DOHH2 (cell line): ENCODE data around the gene EEF1B2.

Source experiments
- H3F3A ChIP-seq: fragments of 200-600 bp; sonication (generic), shearing (Covaris generic); 2 replicates; pipeline ENCODE4 v1.6.0; 2016; ENCODE audit warnings: antibody characterized with exemption, mild to moderate bottlenecking; ENCODE audit not compliant: control insufficient read depth, insufficient read depth
- H3K27ac ChIP-seq: fragments of 200-600 bp; sonication (generic); 2 replicates; pipeline ENCODE4 v1.5.1; 2014; ENCODE audit warnings: low read depth, mild to moderate bottlenecking, low read length, moderate library complexity
- H3K27me3 ChIP-seq: fragments of 200-600 bp; sonication (generic); 2 replicates; pipeline ENCODE4 v1.6.1; 2014; ENCODE audit warnings: mild to moderate bottlenecking, low read length, mixed read lengths; ENCODE audit not compliant: control insufficient read depth
- H3K36me3 ChIP-seq: fragments of 200-600 bp; sonication (generic); 2 replicates; pipeline ENCODE4 v1.6.1; 2014; ENCODE audit warnings: mild to moderate bottlenecking, low read length, moderate library complexity, mixed read lengths; ENCODE audit not compliant: control insufficient read depth
- H3K4me1 ChIP-seq: fragments of 200-600 bp; sonication (generic); 2 replicates; pipeline ENCODE4 v1.6.1; 2014; ENCODE audit warnings: mild to moderate bottlenecking, low read length, mixed read lengths; ENCODE audit not compliant: control insufficient read depth
- H3K4me2 ChIP-seq: fragments of 200-600 bp; sonication (generic); 2 replicates; pipeline ENCODE4 v1.6.0; 2014; ENCODE audit warnings: mild to moderate bottlenecking, low read length, moderate library complexity
- H3K4me3 ChIP-seq: fragments of 200-600 bp; sonication (generic); 2 replicates; pipeline ENCODE4 v1.5.1; 2014; ENCODE audit warnings: mild to moderate bottlenecking, low read length, mixed read lengths
- H3K79me2 ChIP-seq: fragments of 200-600 bp; sonication (generic); 2 replicates; pipeline ENCODE4 v1.6.1; 2014; ENCODE audit warnings: mild to moderate bottlenecking, low read length, mixed read lengths; ENCODE audit not compliant: control insufficient read depth
- H3K9me2 ChIP-seq: fragments of 200-600 bp; sonication (generic); replicated peaks from 2 replicates; pipeline ENCODE4 v1.6.1; 2014; ENCODE audit warnings: mild to moderate bottlenecking, low read length, mixed read lengths; ENCODE audit not compliant: control insufficient read depth
- H3K9me3 ChIP-seq: fragments of 200-600 bp; sonication (generic); 2 replicates; pipeline ENCODE4 v1.6.1; 2014; ENCODE audit warnings: antibody characterized with exemption, low read length, mixed read lengths; ENCODE audit not compliant: control insufficient read depth, insufficient read depth
- H4K20me1 ChIP-seq: fragments of 200-600 bp; sonication (generic); 2 replicates; pipeline ENCODE4 v1.6.0; 2014; ENCODE audit warnings: low read depth, mild to moderate bottlenecking, antibody characterized with exemption, low read length, moderate library complexity; ENCODE audit not compliant: control insufficient read depth, insufficient read depth
- CTCF ChIP-seq: fragments of 200-600 bp; sonication (generic); IDR thresholded peaks from one replicate; pipeline ENCODE4 v1.5.1; 2014; ENCODE audit warnings: antibody characterized with exemption, mild to moderate bottlenecking, low read depth, low read length; ENCODE audit not compliant: poor library complexity, severe bottlenecking
- EZH2phosphoT487 ChIP-seq: fragments of 200-600 bp; sonication (generic); IDR thresholded peaks from 2 replicates; pipeline ENCODE4 v1.6.1; 2017; ENCODE audit warnings: borderline replicate concordance, mild to moderate bottlenecking, antibody characterized with exemption, low read length, moderate library complexity, mixed read lengths

The EEF1B2 gene

GRCh38 chr2:206190111-206190510, 30.4 kb downstream of the EEF1B2 start:
- peaks cover 13% of the 10 kb centered on the region; the same call in 1 of the 2 replicates for H3K27me3 ChIP-seq
- H3K4me1 ChIP-seq = no peaks in the 10 kb centered on the region
- H3K4me2 ChIP-seq = no peak overlapping the region
- no peak overlapping the region for H3K4me3 ChIP-seq
- no peak overlapping the region for H3K27ac ChIP-seq
- no peaks in the 10 kb centered on the region for H3K9me2 ChIP-seq
- no peaks in the 10 kb centered on the region for H3K36me3 ChIP-seq
- TF ChIP-seq CTCF (no peak), EZH2phosphoT487 (no peak)
- no peaks in the 10 kb centered on the region for H3K9me3 ChIP-seq
- H3K79me2 ChIP-seq = no peaks in the 10 kb centered on the region
- H3F3A ChIP-seq = no peaks in the 10 kb centered on the region
- no peaks in the 10 kb centered on the region for H4K20me1 ChIP-seq

- Histone ChIP-seq H3K9me3 (no peaks in the 10 kb centered on the region), H3K36me3 (no peaks in the 10 kb centered on the region), H3K79me2 (no peaks in the 10 kb centered on the region), H3K4me3 (no peak overlapping the region), H3K4me2 (no peak overlapping the region), H3K27me3 (peaks cover 13% of the 10 kb centered on the region; the same call in 1 of the 2 replicates), H3K27ac (no peak overlapping the region), H3K9me2 (no peaks in the 10 kb centered on the region), H3F3A (no peaks in the 10 kb centered on the region), H4K20me1 (no peaks in the 10 kb centered on the region), H3K4me1 (no peaks in the 10 kb centered on the region)
- TF ChIP-seq CTCF (no peak), EZH2phosphoT487 (no peak)
Measured at GRCh38 chr2:206190689-206191088, 31.0 kb downstream of the EEF1B2 start.

- Histone ChIP-seq H3K4me1 (no peaks in the 10 kb centered on the region), H3K9me3 (no peaks in the 10 kb centered on the region), H4K20me1 (no peaks in the 10 kb centered on the region), H3F3A (no peaks in the 10 kb centered on the region), H3K36me3 (no peaks in the 10 kb centered on the region), H3K79me2 (no peaks in the 10 kb centered on the region), H3K27ac (no peak overlapping the region), H3K4me3 (no peak overlapping the region), H3K4me2 (no peak overlapping the region), H3K27me3 (peaks cover 13% of the 10 kb centered on the region; the same call in 1 of the 2 replicates), H3K9me2 (no peaks in the 10 kb centered on the region)
- no peak for TF ChIP-seq CTCF
Measured at GRCh38 chr2:206192157-206192556, 32.5 kb downstream of the EEF1B2 start.
